GM18519 (cell line): Measurements from ENCODE around the gene VWA1.

Source experiments
- ATAC-seq: cut with Tn5 transposase; IDR thresholded peaks from one replicate; pipeline ENCODE4 v1.9.1; 2021; ENCODE audit warnings: mild to moderate bottlenecking, moderate library complexity; ENCODE audit not compliant: unreplicated experiment, low FRiP score

The VWA1 gene

GRCh38 chr1:1435106-1435903 lies at the start of gene VWA1:
VWA1 (plus strand) TSS chr1:1435690; CDS start chr1:1435749, 59 bp downstream.
- ATAC-seq = no peak

- no peak for ATAC-seq
Observed at GRCh38 chr1:1385931-1386330, 49.6 kb upstream of the VWA1 start.

GRCh38 chr1:1387098-1388077 lies 48.1 kb upstream of the VWA1 start:
- no peak for ATAC-seq

GRCh38 chr1:1388078-1388472 lies 47.4 kb upstream of the VWA1 start:
- no peak for ATAC-seq

GRCh38 chr1:1390675-1391074 lies 44.8 kb upstream of the VWA1 start:
- ATAC-seq = no peak

GRCh38 chr1:1391225-1391624 lies 44.3 kb upstream of the VWA1 start:
- ATAC-seq = no peak

GRCh38 chr1:1393014-1393413 lies 42.5 kb upstream of the VWA1 start:
- ATAC-seq = no peak

GRCh38 chr1:1393428-1393827 lies 42.1 kb upstream of the VWA1 start:
- ATAC-seq = no peak

GRCh38 chr1:1394116-1394515 lies 41.4 kb upstream of the VWA1 start:
- no peak for ATAC-seq

GRCh38 chr1:1395166-1395565 lies 40.3 kb upstream of the VWA1 start:
- ATAC-seq = no peak

- no peak for ATAC-seq
Observed at GRCh38 chr1:1397839-1398523, 37.5 kb upstream of the VWA1 start.

- ATAC-seq = peak; percentile 4
Observed at GRCh38 chr1:1398677-1399186, 36.8 kb upstream of the VWA1 start.

GRCh38 chr1:1399187-1399871 lies 36.2 kb upstream of the VWA1 start, which contains the start of gene CCNL2:
CCNL2 (minus strand) TSS chr1:1399335; CDS start chr1:1399306, 29 bp downstream.
- ATAC-seq = peak; percentile 83

- ATAC-seq = no peak
Observed at GRCh38 chr1:1399872-1400575, 35.5 kb upstream of the VWA1 start.

GRCh38 chr1:1400576-1401456 lies 34.7 kb upstream of the VWA1 start:
- no peak for ATAC-seq

- no peak for ATAC-seq
Observed at GRCh38 chr1:1401457-1402010, 34.0 kb upstream of the VWA1 start.

- ATAC-seq = no peak
Observed at GRCh38 chr1:1402072-1402900, 33.2 kb upstream of the VWA1 start.
